ENCODE results near the gene AKAP7.
"Not testable (repeated sequence)": the region's sequence is repeated elsewhere in the genome, so short reads cannot be mapped to it uniquely, and the experiment has no call there.

The AKAP7 gene

GRCh38 chr6:131321589-131321988 lies 186.3 kb downstream of the AKAP7 start:
- no peak for TF ChIP-seq CTCF (IDR thresholded peaks at IDR 0.05; ENCODE audit: low read depth, low read length)
- in situ Hi-C loops (cut with HindIII; ENCODE audit: low sequenced_read_pairs): no loop called here
- DNase-seq (ENCODE audit: low read depth, low spot score): no peak
- H3K4me3 ChIP-seq (ENCODE audit: low read depth, low read length): no peak overlapping the region

- H3K4me3 ChIP-seq (ENCODE audit: low read depth, low read length): no peak overlapping the region
- in situ Hi-C loops (cut with HindIII; ENCODE audit: low sequenced_read_pairs): no loop called here
- no peak for TF ChIP-seq CTCF (IDR thresholded peaks at IDR 0.05; ENCODE audit: low read depth, low read length)
- DNase-seq (ENCODE audit: low read depth, low spot score): no peak
Observed at GRCh38 chr6:131322125-131322524, 186.9 kb downstream of the AKAP7 start.

GRCh38 chr6:131325669-131326068 lies 190.4 kb downstream of the AKAP7 start:
- DNase-seq (ENCODE audit: low read depth, low spot score); in situ Hi-C loops (cut with HindIII; ENCODE audit: low sequenced_read_pairs); H3K4me3 ChIP-seq (ENCODE audit: low read depth, low read length): not testable (repeated sequence)

- DNase-seq (ENCODE audit: low read depth, low spot score); in situ Hi-C loops (cut with HindIII; ENCODE audit: low sequenced_read_pairs); H3K4me3 ChIP-seq (ENCODE audit: low read depth, low read length): not testable (repeated sequence)
Observed at GRCh38 chr6:131328727-131329126, 193.5 kb downstream of the AKAP7 start.

- no peak overlapping the region for H3K4me3 ChIP-seq (ENCODE audit: low read depth, low read length)
- no peak for TF ChIP-seq CTCF (IDR thresholded peaks at IDR 0.05; ENCODE audit: low read depth, low read length)
- in situ Hi-C loops (cut with HindIII; ENCODE audit: low sequenced_read_pairs): no loop called here
- no peak for DNase-seq (ENCODE audit: low read depth, low spot score)
Observed at GRCh38 chr6:131331151-131331550, 195.9 kb downstream of the AKAP7 start.

- no peak overlapping the region for H3K4me3 ChIP-seq (ENCODE audit: low read depth, low read length)
- no peak for DNase-seq (ENCODE audit: low read depth, low spot score)
- in situ Hi-C loops (cut with HindIII; ENCODE audit: low sequenced_read_pairs): no loop called here
- TF ChIP-seq CTCF (IDR thresholded peaks at IDR 0.05; ENCODE audit: low read depth, low read length): no peak
Observed at GRCh38 chr6:131331873-131332781, 196.9 kb downstream of the AKAP7 start.
